Measurements from ENCODE around the gene LMO3. TPM values are rescaled to one million over a fixed set of nuclear protein-coding genes. Genes with fewer than 3 reads are reported as not detected.

The LMO3 gene
- total RNA-seq, 1 donor from 2014 or later: 0.78 TPM

DNA sequence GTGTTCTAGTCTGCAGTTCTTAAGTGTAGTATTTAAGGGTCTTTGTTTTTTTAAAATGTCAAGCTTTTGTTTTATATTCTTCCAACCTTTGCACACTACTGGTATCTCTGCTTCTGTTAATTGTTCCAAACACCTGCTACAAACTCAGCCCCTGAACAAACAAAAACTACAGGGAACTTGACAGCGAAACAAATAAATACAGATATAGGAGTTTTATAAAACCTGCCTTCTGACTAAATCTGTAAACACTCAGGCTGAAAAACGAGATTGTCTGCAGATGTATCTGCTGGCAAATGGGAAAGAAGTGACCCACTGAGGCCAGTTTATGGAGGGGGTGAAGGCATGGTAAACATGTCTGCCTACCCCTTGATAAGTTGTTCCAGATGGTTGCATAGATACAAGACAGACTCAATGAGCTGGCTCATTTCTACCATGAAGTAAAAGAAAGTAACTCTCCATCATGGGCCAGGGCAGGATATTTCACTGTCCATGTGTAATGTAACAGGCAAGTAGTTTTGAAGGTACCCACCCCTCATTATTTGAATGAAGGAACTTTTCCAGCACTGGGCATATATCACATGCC, 75.6 kb downstream of the LMO3 start:
- H3K27me3 Mint-ChIP-seq (ENCODE audit: unreplicated experiment): no peaks in the 10 kb centered on the region
- DNase-seq: no peak

DNA sequence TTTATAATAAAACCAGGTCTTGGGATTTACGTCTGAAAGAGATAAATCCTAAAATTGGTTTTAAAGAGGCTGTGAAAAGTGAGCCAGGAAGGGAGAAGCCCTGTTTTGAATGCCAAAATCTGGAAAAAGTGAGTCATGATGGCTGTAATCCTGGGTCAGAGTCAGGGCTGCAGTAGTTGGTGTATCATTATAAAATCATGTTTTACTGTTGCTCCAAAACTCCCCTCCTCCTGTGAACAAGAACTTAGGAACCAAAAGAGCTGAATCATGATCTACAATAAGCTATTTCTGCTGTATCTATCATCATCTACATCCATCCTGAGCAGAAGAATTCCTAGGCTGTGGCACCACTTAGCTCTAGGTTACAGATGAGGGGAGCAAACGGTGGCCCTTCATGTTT, 79.3 kb downstream of the LMO3 start:
- H3K27me3 Mint-ChIP-seq (ENCODE audit: unreplicated experiment): no peaks in the 10 kb centered on the region
- H3K4me3 Mint-ChIP-seq (ENCODE audit: unreplicated experiment): no peak overlapping the region
- TF ChIP-seq, protein P1, sequence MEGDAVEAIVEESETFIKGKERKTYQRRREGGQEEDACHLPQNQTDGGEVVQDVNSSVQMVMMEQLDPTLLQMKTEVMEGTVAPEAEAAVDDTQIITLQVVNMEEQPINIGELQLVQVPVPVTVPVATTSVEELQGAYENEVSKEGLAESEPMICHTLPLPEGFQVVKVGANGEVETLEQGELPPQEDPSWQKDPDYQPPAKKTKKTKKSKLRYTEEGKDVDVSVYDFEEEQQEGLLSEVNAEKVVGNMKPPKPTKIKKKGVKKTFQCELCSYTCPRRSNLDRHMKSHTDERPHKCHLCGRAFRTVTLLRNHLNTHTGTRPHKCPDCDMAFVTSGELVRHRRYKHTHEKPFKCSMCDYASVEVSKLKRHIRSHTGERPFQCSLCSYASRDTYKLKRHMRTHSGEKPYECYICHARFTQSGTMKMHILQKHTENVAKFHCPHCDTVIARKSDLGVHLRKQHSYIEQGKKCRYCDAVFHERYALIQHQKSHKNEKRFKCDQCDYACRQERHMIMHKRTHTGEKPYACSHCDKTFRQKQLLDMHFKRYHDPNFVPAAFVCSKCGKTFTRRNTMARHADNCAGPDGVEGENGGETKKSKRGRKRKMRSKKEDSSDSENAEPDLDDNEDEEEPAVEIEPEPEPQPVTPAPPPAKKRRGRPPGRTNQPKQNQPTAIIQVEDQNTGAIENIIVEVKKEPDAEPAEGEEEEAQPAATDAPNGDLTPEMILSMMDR (IDR thresholded peaks at IDR 0.05; ENCODE audit: partially characterized antibody, unreplicated experiment): no peak
- H3K4me1 Mint-ChIP-seq (ENCODE audit: low read depth, unreplicated experiment): no peaks in the 10 kb centered on the region
- no peaks in the 10 kb centered on the region for H3K9me3 Mint-ChIP-seq (ENCODE audit: unreplicated experiment)
- no peak overlapping the region for H3K27ac Mint-ChIP-seq (ENCODE audit: unreplicated experiment)
- DNase-seq: no peak
- H3K36me3 Mint-ChIP-seq (ENCODE audit: unreplicated experiment): no peaks in the 10 kb centered on the region

More for the DNA sequence above, 75.6 kb downstream of the LMO3 start:
- no peaks in the 10 kb centered on the region for H3K36me3 Mint-ChIP-seq (ENCODE audit: unreplicated experiment)
- H3K27ac Mint-ChIP-seq (ENCODE audit: unreplicated experiment): no peak overlapping the region
- no peak overlapping the region for H3K4me3 Mint-ChIP-seq (ENCODE audit: unreplicated experiment)
- no peaks in the 10 kb centered on the region for H3K9me3 Mint-ChIP-seq (ENCODE audit: unreplicated experiment)
- no peaks in the 10 kb centered on the region for H3K4me1 Mint-ChIP-seq (ENCODE audit: low read depth, unreplicated experiment)
- TF ChIP-seq, protein P1 (IDR thresholded peaks at IDR 0.05; ENCODE audit: partially characterized antibody, unreplicated experiment): no peak

DNA sequence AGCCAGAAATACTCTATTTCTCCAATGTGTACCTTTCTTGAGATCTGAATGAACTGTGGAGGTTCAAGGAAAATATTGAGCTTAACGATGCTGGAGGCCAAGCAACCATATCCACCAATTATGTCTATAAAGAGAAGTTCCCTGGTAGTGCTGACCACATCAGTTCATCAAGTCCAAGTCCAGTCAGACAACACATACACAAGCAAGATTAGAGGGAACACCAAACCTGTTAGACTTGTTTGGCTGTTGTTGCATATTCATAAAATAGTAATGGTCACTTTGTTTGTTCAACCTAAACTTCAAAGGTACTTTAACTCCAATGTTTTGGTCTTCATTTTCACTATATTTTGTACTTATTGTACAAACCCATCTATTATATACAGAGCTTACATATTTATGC, 81.6 kb downstream of the LMO3 start:
- no peak for DNase-seq
- no peaks in the 10 kb centered on the region for H3K4me1 Mint-ChIP-seq (ENCODE audit: low read depth, unreplicated experiment)
- no peak overlapping the region for H3K4me3 Mint-ChIP-seq (ENCODE audit: unreplicated experiment)
- no peaks in the 10 kb centered on the region for H3K9me3 Mint-ChIP-seq (ENCODE audit: unreplicated experiment)
- no peak overlapping the region for H3K27ac Mint-ChIP-seq (ENCODE audit: unreplicated experiment)
- no peaks in the 10 kb centered on the region for H3K27me3 Mint-ChIP-seq (ENCODE audit: unreplicated experiment)
- H3K36me3 Mint-ChIP-seq (ENCODE audit: unreplicated experiment): no peaks in the 10 kb centered on the region
- TF ChIP-seq, protein P1 (IDR thresholded peaks at IDR 0.05; ENCODE audit: partially characterized antibody, unreplicated experiment): no peak

DNA sequence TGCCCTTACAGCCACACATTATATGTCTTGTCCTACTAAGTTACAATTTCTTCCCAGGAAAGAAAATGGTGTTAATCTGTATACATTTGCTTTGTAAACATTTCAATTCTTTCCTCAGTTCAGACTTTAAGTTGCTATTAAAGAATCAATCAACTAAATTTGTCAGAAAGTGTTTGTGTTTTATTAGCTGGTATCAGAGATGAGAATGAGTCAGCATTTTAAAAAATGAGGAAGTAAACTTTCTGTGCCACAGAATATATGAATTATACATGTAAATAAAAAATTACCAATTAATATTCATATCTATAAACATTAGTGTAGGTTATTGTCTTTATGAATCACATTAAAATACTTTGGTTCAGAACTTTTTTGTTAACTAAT, 82.0 kb downstream of the LMO3 start:
- no peaks in the 10 kb centered on the region for H3K36me3 Mint-ChIP-seq (ENCODE audit: unreplicated experiment)
- H3K27ac Mint-ChIP-seq (ENCODE audit: unreplicated experiment): no peak overlapping the region
- no peaks in the 10 kb centered on the region for H3K9me3 Mint-ChIP-seq (ENCODE audit: unreplicated experiment)
- no peaks in the 10 kb centered on the region for H3K4me1 Mint-ChIP-seq (ENCODE audit: low read depth, unreplicated experiment)
- no peak for DNase-seq
- no peak overlapping the region for H3K4me3 Mint-ChIP-seq (ENCODE audit: unreplicated experiment)
- TF ChIP-seq, protein P1 (IDR thresholded peaks at IDR 0.05; ENCODE audit: partially characterized antibody, unreplicated experiment): no peak
- no peaks in the 10 kb centered on the region for H3K27me3 Mint-ChIP-seq (ENCODE audit: unreplicated experiment)

DNA sequence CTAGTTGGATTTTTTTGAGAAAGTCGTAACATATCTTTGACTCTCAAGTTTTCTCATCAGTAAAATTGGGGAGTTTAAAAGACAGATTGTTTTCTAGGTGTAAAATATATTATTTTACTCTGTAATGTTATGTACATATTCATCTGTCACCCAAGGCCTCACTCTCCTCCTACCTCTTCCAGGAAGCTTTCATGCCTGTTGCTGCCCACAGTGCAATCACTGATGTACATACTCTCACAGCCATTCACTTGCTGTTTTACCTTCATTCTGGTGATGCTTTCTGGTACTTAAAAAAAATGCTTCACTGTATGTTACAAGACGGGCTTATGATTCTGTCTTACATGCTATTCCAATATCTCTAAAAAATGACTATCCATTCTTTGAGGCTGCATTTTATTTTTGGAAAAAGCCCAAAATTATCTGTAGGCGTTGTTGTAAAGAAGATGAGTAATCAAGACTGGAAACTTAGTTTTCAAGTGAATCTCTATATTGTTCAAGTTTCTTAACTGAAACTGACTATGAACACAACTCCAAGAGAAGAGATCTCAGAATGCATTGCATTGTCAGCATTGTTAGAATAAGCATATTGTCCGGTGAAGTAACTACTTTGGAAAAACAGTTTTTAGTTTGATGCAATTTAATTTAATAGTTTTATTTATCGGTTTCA, 82.5 kb downstream of the LMO3 start:
- no peaks in the 10 kb centered on the region for H3K9me3 Mint-ChIP-seq (ENCODE audit: unreplicated experiment)
- H3K36me3 Mint-ChIP-seq (ENCODE audit: unreplicated experiment): no peaks in the 10 kb centered on the region
- TF ChIP-seq, protein P1 (IDR thresholded peaks at IDR 0.05; ENCODE audit: partially characterized antibody, unreplicated experiment): no peak
- no peak overlapping the region for H3K4me3 Mint-ChIP-seq (ENCODE audit: unreplicated experiment)
- H3K27me3 Mint-ChIP-seq (ENCODE audit: unreplicated experiment): no peaks in the 10 kb centered on the region
- no peak for DNase-seq
- H3K27ac Mint-ChIP-seq (ENCODE audit: unreplicated experiment): no peak overlapping the region
- peaks cover 2% of the 10 kb centered on the region for H3K4me1 Mint-ChIP-seq (ENCODE audit: low read depth, unreplicated experiment)
